GM03348 (cell line): ENCODE measurements around the gene CYTH1.

Experiments
- DNase-seq: peaks from one replicate; pipeline ENCODE4 v3.0.0; 2012; ENCODE audit warnings: low spot score

The CYTH1 gene, protein sequence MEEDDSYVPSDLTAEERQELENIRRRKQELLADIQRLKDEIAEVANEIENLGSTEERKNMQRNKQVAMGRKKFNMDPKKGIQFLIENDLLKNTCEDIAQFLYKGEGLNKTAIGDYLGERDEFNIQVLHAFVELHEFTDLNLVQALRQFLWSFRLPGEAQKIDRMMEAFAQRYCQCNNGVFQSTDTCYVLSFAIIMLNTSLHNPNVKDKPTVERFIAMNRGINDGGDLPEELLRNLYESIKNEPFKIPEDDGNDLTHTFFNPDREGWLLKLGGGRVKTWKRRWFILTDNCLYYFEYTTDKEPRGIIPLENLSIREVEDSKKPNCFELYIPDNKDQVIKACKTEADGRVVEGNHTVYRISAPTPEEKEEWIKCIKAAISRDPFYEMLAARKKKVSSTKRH

DNA sequence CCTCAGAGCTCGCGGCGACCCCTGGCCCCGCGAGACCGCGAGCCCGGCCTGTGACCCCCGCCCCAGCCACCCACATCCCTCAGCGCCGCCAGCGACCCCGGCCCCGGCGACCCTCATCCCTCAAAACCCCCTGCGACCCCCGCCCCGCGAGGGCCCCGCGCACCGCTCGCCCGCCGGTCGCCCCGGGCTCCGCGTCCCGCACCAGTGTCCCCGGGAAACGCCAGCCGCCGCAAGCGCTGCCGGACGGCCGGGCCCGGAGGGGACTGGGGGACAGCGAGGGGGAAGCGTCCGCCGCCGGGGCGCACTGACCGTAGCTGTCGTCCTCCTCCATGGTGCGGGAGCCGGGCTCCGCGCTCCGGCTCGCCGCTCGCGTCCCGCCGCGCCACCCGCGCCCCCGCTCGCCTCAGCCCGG is at the start of gene CYTH1:
Gene CYTH1 (minus strand): TSS at position 381 of the 412 bp plus-strand sequence. CDS start 50 bp downstream, at position 331.
- no peak for DNase-seq

DNA sequence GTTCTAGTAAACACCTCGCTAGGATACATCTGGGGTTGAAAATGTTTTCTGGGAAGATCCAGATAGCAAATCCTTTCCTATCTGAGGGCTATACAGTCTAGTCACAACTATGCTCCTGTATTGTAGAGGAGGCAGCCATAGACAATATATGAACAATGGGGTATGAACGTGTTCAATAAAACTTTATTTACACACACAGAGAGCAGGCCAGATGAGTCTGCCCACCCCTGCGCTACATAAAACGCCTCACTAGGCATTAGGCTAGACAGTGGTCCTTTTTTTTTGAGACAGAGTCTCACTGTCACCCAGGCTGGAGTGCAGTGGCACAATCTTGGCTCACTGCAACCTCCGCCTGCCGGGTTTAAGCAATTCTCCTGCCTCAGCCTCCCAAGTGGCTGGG is 47.4 kb upstream of the CYTH1 start:
- DNase-seq, result no peak

- peak; percentile 55 for DNase-seq
Observed at GRCh38 chr17:78828470-78829185, 46.6 kb upstream of the CYTH1 start.

DNA sequence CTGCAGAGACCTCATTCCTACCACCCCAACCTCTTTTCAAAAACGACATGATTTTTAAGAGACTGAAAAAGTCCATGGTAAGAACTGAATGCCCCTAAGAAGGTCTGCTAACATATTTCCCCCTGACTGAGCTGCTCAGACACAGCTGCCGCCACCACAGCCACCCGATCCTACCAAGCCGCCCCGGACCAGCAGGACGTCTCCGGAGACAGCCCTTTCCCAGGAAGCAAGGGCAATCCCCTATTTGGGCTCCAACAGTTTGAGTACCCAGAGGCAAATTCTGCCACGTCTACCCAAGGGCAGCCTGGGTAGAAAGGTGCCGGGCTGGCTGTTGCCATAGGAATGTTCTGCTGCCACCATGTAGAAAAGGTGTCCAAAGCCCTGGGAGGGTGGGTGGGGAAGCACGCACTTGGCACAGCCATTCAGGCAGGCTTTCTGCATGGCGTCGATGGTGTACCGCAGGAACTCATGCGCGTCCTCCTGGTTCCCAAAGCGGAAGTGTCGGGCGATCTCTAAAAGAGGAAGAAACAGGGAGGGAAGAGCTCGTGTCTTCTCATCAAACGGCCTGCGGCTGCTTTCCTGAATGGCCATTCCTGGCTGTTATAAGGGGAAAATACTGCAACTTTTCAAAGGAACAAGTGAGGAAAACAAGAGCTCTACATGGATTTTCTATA is 44.9 kb upstream of the CYTH1 start:
- DNase-seq, result no peak

DNA sequence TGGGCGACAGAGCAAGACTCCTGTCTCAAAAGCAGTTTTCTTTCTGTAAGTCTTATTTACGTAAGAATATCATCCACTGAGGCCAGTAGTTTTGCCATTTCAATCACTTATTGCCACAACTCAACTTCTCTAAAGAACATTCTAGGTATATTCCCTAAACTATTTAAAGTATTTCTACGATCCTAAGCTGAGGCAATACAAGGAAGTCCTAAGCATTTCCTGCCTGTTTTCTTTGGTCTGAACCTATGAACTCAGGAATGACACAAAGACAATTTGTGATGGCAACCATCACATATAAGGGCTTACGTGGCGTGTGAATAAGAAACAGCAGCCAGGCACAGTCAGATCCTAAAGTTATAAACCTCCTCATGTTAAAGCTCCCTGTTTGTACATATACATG is 44.3 kb upstream of the CYTH1 start:
- no peak for DNase-seq

DNA sequence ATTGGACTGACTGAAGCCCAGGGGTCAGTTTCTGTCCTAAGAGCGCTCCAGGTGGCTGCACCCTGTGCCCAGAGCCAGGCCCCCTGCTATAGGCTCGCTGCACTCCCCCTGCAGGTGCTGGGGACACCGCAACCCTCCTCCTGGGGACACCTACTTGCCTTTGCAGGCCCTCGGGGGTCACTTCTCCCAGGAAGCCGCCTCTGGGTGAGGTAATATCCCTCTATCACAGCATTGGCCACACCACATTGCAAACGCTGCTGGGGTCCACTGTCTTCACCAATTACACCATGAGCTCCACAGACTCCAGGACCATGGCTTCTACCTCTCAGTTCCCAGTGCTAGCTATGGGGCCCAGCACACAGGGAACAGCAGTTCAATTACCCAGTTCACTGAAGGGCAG is 43.6 kb upstream of the CYTH1 start:
- no peak for DNase-seq

- no peak for DNase-seq
Observed at GRCh38 chr17:78824240-78824639, 42.2 kb upstream of the CYTH1 start.

- no peak for DNase-seq
Observed at GRCh38 chr17:78823282-78824046, 41.4 kb upstream of the CYTH1 start.

DNA sequence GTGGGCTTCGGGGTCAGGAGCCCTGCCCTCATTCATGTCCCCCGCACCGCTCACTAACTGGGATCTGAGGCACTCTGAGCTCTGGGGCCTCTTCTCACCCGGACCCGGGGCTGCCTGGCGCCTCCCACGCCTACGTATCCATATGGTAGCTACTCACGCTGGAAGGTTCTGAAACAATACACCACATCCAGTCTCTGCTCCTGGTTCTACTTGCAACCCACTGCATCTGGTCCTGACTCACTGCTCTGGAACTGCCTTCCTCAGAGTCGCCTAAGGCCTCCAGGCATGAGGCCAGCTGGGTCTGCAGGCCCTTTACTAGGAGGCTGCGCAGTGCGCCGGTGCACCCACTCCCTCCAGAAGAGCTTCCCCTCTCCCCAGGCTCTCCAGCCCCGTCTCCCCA is 40.5 kb upstream of the CYTH1 start:
- peak; percentile 62 for DNase-seq

DNA sequence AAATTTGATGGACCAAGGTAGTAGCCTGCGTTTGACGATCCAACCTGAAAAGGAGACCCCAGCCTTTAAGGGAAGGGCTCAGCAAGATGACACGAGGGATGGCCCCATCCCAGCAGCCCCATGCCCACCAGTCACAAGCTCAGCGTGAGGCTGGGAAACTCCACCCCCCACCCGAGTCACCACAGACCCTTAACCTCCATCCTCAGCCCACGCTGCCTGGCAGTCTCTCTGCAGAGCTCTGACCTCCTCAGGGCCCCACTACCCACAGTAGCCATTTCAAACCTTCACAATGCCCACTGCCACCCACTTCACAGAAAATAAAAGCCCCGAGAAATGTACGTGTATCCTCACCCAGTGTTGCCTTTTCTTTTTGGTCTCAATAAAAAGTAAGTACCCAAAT is 39.9 kb upstream of the CYTH1 start:
- DNase-seq, result no peak

DNA sequence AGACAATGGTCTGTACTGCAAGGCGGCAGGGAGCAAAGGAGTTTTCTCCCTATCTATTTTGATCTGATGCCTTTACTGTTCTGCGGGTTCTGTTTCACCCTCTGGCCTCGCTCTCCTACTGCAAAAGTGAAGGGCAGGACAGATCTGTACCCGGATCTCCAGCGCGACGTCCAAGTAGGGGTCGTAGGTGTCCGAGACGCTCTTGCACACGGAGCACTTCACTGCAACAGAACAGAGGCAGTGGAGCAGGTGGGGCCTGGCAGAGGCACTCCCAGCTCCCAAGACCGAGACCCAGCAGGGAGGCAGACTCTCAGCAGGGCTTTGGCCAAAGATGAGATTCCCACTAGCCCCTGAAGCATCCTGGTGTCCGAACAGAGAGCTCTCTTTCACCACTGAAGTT is 38.8 kb upstream of the CYTH1 start:
- no peak for DNase-seq

DNA sequence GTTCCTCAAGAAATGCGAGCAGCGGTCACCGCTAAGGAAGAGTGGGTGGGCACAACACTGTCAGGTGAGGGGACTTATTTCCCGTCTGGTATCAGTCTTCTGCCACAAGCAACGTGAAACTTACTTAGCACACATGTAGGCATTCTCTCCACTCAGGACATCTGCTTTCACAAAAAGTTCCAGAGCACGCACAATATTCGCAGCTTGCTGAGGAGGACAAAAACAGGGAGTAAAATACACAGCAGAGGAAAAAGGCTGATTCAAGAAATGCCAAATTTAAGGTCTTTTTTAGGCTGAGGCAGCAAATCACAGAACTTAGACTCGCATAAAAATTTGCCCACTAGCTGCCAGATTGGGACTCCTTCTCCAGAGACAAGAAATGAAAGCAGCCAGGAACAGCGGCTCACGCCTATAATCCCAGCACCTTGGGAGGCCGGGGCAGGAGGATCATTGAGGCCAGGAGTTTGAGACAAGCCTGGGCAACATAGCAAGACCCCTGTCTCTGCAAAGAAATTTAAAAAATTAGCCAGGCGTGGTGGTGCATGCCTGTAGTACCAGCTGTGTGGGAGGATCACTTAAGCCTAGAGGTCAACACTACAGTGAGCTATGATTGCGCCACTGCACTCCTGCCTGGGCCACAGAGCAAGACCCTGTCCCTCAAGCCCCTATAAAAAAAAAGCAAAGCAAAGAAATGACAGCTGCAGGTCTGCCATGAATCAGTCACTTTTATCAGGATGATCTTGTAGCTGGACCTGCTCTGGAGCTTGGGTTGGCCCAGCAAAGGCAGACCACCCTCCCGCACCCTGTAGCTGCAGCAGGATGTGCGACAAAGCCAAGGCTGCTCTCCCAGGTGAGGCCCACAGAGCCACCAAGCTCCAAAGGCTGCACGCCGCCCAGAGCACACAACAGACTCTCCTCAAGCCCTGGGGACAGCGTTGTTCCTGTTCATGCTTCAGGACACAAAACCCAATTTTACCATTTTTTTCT is 38.0 kb upstream of the CYTH1 start:
- no peak for DNase-seq

- DNase-seq, result no peak
Observed at GRCh38 chr17:78819402-78819801, 37.3 kb upstream of the CYTH1 start.

DNA sequence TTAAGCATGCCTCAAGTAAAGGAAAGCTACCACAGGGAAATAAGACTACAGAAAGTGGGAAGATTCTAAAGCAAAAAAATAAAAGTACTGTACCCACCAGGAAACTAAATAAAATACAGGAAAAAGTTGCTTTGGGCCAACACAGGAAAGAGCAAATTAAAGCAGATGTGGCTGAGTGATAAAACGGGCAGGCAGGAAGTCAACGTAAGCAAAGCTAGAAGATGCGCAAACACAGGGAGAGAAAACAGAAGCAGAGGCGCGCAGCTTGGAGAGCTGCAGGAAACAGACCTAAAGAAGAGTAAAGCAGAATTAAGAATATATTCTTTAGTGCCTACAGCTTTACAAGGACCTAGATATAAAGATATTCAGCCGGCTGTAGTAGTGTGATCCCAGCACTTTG is 36.9 kb upstream of the CYTH1 start:
- DNase-seq, result no peak

DNA sequence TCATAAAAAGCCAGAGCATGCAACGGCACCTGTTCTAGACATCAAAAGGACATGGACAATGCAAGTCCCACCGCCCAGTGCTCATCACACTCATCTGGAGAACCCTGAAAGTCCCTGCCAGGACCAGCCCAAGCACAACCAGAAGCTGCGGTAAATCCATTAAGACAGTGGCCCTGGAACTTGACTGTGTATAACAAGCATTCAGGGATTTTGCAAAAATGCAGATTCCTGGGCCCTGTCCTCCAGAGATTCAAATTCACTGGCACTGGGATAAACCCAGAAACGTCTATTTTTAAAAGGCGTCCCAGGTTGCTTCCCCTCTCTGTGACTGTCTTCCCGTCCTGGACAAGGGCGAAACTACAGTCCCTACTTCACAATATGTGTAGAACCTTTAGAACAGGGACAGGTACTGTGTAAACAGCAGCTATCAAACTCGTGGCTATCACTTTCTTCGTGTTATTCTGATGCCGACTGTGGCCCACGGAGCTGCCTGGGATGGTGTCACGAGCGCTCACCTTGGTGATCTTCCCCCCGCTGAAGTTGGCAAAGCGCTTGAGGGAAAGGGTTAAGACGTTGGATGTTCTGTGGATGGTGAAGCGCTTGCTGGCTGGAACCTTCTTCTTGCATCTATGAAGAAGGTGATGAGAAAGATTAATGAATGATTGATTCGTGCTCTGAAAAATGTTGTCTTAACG is 36.2 kb upstream of the CYTH1 start:
- DNase-seq, result no peak

- DNase-seq, result no peak
Observed at GRCh38 chr17:78817123-78817522, 35.0 kb upstream of the CYTH1 start.

- DNase-seq, result no peak
Observed at GRCh38 chr17:78815696-78816095, 33.6 kb upstream of the CYTH1 start.

DNA sequence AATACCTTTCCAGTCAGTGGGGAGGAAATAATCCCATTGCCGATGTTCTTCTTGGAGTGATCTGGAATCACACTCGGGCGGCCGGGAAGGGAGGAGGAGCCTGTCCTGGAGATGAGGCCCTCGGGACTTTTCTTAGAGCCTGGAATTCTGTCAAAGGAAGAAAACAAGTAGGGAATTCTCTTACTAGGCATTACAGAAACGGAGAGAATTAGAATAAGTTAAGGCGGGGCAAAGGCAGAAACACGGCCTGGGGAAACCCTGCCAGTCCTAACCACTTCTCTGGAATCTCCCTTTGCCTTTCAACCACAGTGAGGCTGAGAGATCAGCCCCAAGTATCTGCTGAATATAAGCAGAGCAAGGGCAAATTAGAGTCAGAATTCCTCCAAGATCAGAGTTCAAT is 30.8 kb upstream of the CYTH1 start:
- no peak for DNase-seq

- no peak for DNase-seq
Observed at GRCh38 chr17:78808163-78808562, 26.1 kb upstream of the CYTH1 start.

DNA sequence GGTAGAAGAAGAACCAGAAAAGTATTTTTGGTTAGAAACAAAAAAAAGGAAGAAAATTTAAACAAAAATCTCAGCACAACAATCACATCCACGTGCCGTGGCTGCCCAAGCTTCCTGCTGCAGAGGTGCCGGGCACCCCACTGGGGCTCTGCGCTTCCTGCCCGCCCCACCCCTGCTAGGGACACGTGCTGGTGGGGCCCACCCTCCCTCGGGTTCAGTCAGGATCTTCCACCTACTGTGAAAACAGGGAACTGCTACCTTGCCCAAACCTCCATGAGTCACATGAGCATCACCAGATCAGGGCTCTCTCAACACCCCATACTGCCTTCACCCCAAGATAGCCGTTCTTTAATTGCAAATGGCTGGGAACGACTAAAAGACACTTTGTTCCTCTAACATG is 24.4 kb upstream of the CYTH1 start:
- no peak for DNase-seq
